Mesendoderm (in vitro differentiated cells): Measurements from ENCODE around the gene PLEKHO1.

Experiments used
- DNase-seq: peaks from one replicate; pipeline ENCODE4 v3.0.0; 2013
- H2AK5ac ChIP-seq: 2 replicates; pipeline ENCODE4 v1.6.1; 2013; ENCODE audit warnings: low read length, inconsistent platforms
- H2BK120ac ChIP-seq: 2 replicates; pipeline ENCODE4 v1.6.1; 2013; ENCODE audit warnings: low read depth, mild to moderate bottlenecking, low read length, moderate library complexity, mixed read lengths
- H2BK15ac ChIP-seq: replicated peaks from 2 replicates; pipeline ENCODE4 v1.6.1; 2013; ENCODE audit warnings: low read depth, mild to moderate bottlenecking, moderate library complexity
- H2BK5ac ChIP-seq: 2 replicates; pipeline ENCODE4 v1.6.1; 2013; ENCODE audit warnings: low read length, inconsistent platforms
- H3K18ac ChIP-seq: 2 replicates; pipeline ENCODE4 v1.6.1; 2013; ENCODE audit warnings: mild to moderate bottlenecking, low read length, mixed read lengths
- H3K23ac ChIP-seq: one replicate; pipeline ENCODE4 v1.6.1; 2013; ENCODE audit warnings: low read length
- H3K27ac ChIP-seq: 2 replicates; pipeline ENCODE4 v1.5.1; 2013; ENCODE audit warnings: low read depth, mild to moderate bottlenecking, inconsistent platforms, low read length, moderate library complexity
- H3K27me3 ChIP-seq: 2 replicates; pipeline ENCODE4 v1.6.1; 2013; ENCODE audit warnings: low read length, control low read depth, mild to moderate bottlenecking, inconsistent platforms; ENCODE audit not compliant: insufficient read depth, poor library complexity
- H3K36me3 ChIP-seq: 2 replicates; pipeline ENCODE4 v1.6.1; 2013; ENCODE audit warnings: low read length, inconsistent platforms; ENCODE audit not compliant: control insufficient read depth, insufficient read depth
- H3K4ac ChIP-seq: one replicate; pipeline ENCODE4 v1.6.1; 2013; ENCODE audit warnings: low read depth, mild to moderate bottlenecking, low read length, moderate library complexity
- H3K4me1 ChIP-seq: 2 replicates; pipeline ENCODE4 v1.6.1; 2013; ENCODE audit warnings: low read depth, low read length, inconsistent platforms; ENCODE audit not compliant: control insufficient read depth
- H3K4me2 ChIP-seq: 2 replicates; pipeline ENCODE4 v1.6.1; 2013; ENCODE audit warnings: low read length
- H3K4me3 ChIP-seq: 2 replicates; pipeline ENCODE4 v1.5.1; 2013; ENCODE audit warnings: mild to moderate bottlenecking, low read length
- H3K56ac ChIP-seq: one replicate; pipeline ENCODE4 v1.6.1; 2013; ENCODE audit warnings: low read length
- H3K79me1 ChIP-seq: 2 replicates; pipeline ENCODE4 v1.6.1; 2013; ENCODE audit warnings: low read length, inconsistent platforms
- H3K79me2 ChIP-seq: 2 replicates; pipeline ENCODE4 v1.6.1; 2013; ENCODE audit warnings: mild to moderate bottlenecking, low read length; ENCODE audit not compliant: control insufficient read depth, insufficient read depth
- H3K9ac ChIP-seq: 2 replicates; pipeline ENCODE4 v1.6.1; 2013; ENCODE audit warnings: low read length, inconsistent platforms
- H4K5ac ChIP-seq: one replicate; pipeline ENCODE4 v1.6.1; 2013; ENCODE audit warnings: low read length
- H4K8ac ChIP-seq: one replicate; pipeline ENCODE4 v1.6.1; 2013; ENCODE audit warnings: low read depth, mild to moderate bottlenecking, control low read depth, low read length, moderate library complexity
- WGBS: extraction: QIAGEN DNeasy Blood & Tissue Kit; methylation state at CpG from one replicate; pipeline ENCODE4 v1.1.7; 2013; ENCODE audit warnings: low lambda C conversion rate, missing lambda C conversion rate; ENCODE audit not compliant: insufficient coverage; ENCODE audit errors: extremely low coverage; 5-methylcytosine and 5-hydroxymethylcytosine counted together

PLEKHO1 gene

DNA sequence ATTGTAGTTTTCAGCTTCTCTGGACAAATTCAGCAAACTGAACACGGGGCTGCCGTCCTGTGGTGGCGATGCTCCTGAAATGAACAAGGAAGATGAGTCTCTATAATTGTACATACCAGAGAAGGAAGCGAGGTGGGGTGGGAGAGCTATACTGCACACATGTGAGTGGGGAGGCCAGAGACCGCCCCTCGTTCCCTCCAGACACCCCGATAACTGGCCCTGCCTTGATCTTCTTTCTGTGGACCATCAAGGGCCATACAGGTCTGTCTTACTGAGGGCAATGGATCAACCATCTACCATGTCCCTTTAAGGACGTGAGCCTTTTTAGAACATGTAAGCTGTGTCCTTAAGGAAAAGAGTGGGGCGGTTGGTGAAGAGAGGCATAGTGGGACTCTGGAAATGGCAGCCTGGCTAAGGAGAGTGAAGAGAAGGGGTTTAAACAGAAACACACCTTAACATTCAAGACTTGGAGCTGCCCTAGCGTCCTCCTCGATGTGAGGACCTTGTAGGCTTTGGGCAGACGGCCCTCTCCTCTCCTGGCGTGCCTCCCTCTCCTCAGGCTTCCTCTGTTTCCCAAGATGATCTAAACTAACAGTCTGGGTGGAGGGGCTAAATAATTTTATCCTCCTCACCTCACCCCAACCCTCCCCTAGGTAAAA is 5.8 kb downstream of the PLEKHO1 start:
- Histone ChIP-seq H3K4me2 (no peak overlapping the region), H3K4me3 (no peak overlapping the region), H3K79me1 (peaks cover 26% of the 10 kb centered on the region), H4K5ac (no peak overlapping the region), H3K27ac (no peak overlapping the region), H2BK15ac (no peak overlapping the region), H3K4me1 (peaks cover 7% of the 10 kb centered on the region), H3K18ac (no peak overlapping the region), H3K56ac (no peak overlapping the region), H4K8ac (no peak overlapping the region), H3K79me2 (peaks cover 17% of the 10 kb centered on the region), H2BK5ac (no peak overlapping the region), H3K4ac (no peak overlapping the region), H3K27me3 (no peaks in the 10 kb centered on the region), H2AK5ac (no peak overlapping the region), H3K23ac (no peak overlapping the region), H2BK120ac (no peak overlapping the region), H3K36me3 (peaks cover 10% of the 10 kb centered on the region), H3K9ac (no peak overlapping the region)
- no CpG with 5 or more reads among the region's 13 CpGs for WGBS
- DNase-seq: no peak

GRCh38 chr1:150156868-150157603 is 7.3 kb downstream of the PLEKHO1 start:
- Histone ChIP-seq H2BK15ac (no peak overlapping the region), H3K18ac (no peak overlapping the region), H3K4me2 (no peak overlapping the region), H3K4ac (no peak overlapping the region), H3K27ac (no peak overlapping the region), H3K4me3 (no peak overlapping the region), H2BK120ac (no peak overlapping the region), H3K79me2 (peaks cover 3% of the 10 kb centered on the region), H4K8ac (no peak overlapping the region), H3K23ac (no peak overlapping the region), H3K56ac (no peak overlapping the region), H4K5ac (no peak overlapping the region), H3K9ac (no peak overlapping the region), H2AK5ac (no peak overlapping the region), H2BK5ac (no peak overlapping the region), H3K27me3 (no peaks in the 10 kb centered on the region), H3K4me1 (peaks cover 8% of the 10 kb centered on the region), H3K79me1 (peaks cover 14% of the 10 kb centered on the region), H3K36me3 (peaks cover 10% of the 10 kb centered on the region)
- WGBS: no CpG with 5 or more reads among the region's 16 CpGs
- DNase-seq: no peak

GRCh38 chr1:150159550-150159949 is 9.8 kb downstream of the PLEKHO1 start:
- Histone ChIP-seq H3K4me2 (no peak overlapping the region), H3K9ac (no peak overlapping the region), H3K79me1 (peaks cover 3% of the 10 kb centered on the region), H3K4ac (no peak overlapping the region), H4K8ac (no peak overlapping the region), H2BK120ac (no peak overlapping the region), H2BK15ac (no peak overlapping the region), H2BK5ac (no peak overlapping the region), H3K56ac (no peak overlapping the region), H3K23ac (no peak overlapping the region), H2AK5ac (no peak overlapping the region), H3K18ac (no peak overlapping the region), H3K27me3 (no peaks in the 10 kb centered on the region), H3K79me2 (no peaks in the 10 kb centered on the region), H3K36me3 (peaks cover 9% of the 10 kb centered on the region), H4K5ac (no peak overlapping the region), H3K27ac (no peak overlapping the region), H3K4me1 (peaks cover 22% of the 10 kb centered on the region), H3K4me3 (no peak overlapping the region)
- no peak for DNase-seq
- WGBS: no CpG with 5 or more reads among the region's 8 CpGs

- no peaks in the 10 kb centered on the region for H3K79me2 ChIP-seq
- H3K18ac ChIP-seq: no peak overlapping the region
- no peaks in the 10 kb centered on the region for H3K27me3 ChIP-seq
- H2BK5ac ChIP-seq: no peak overlapping the region
- H4K5ac ChIP-seq: no peak overlapping the region
- H3K4me1 ChIP-seq: peaks cover 22% of the 10 kb centered on the region
- H2AK5ac ChIP-seq: no peak overlapping the region
- no peak overlapping the region for H3K4me3 ChIP-seq
- no peaks in the 10 kb centered on the region for H3K79me1 ChIP-seq
- peaks cover 6% of the 10 kb centered on the region for H3K36me3 ChIP-seq
- no peak overlapping the region for H2BK15ac ChIP-seq
- H3K56ac ChIP-seq: no peak overlapping the region
- DNase-seq: peak; percentile 34
- H4K8ac ChIP-seq: no peak overlapping the region
- H3K23ac ChIP-seq: no peak overlapping the region
- no peak overlapping the region for H3K27ac ChIP-seq
- WGBS: no CpG with 5 or more reads among the region's 7 CpGs
- no peak overlapping the region for H3K9ac ChIP-seq
- H2BK120ac ChIP-seq: no peak overlapping the region
- H3K4me2 ChIP-seq: no peak overlapping the region
- H3K4ac ChIP-seq: no peak overlapping the region
These were observed 11.4 kb downstream of the PLEKHO1 start for GRCh38 chr1:150160964-150161621.

- WGBS: no CpG with 5 or more reads among the region's 9 CpGs
- no peak overlapping the region for H4K8ac ChIP-seq
- no peaks in the 10 kb centered on the region for H3K27me3 ChIP-seq
- H3K4me2 ChIP-seq: no peak overlapping the region
- peak overlapping the region; percentile 85 for H3K27ac ChIP-seq
- peak overlapping the region; percentile 63 for H3K9ac ChIP-seq
- H3K4me1 ChIP-seq: peaks cover 22% of the 10 kb centered on the region
- peak overlapping the region; percentile 24 for H3K18ac ChIP-seq
- H3K79me2 ChIP-seq: no peaks in the 10 kb centered on the region
- peak overlapping the region; percentile 16 for H2BK5ac ChIP-seq
- no peak overlapping the region for H2AK5ac ChIP-seq
- DNase-seq: peak; percentile 60
- no peak overlapping the region for H3K4me3 ChIP-seq
- no peak overlapping the region for H4K5ac ChIP-seq
- H3K56ac ChIP-seq: peak overlapping the region; percentile 83
- H2BK120ac ChIP-seq: no peak overlapping the region
- peak overlapping the region; percentile 75 for H3K4ac ChIP-seq
- H3K36me3 ChIP-seq: peaks cover 3% of the 10 kb centered on the region
- no peak overlapping the region for H2BK15ac ChIP-seq
- no peaks in the 10 kb centered on the region for H3K79me1 ChIP-seq
- H3K23ac ChIP-seq: no peak overlapping the region
These were observed 12.2 kb downstream of the PLEKHO1 start for GRCh38 chr1:150161747-150162581.
